Caco-2 (cell line): ENCODE measurements around the gene C20orf96. TPM values are rescaled to one million over a fixed set of nuclear protein-coding genes. Genes with fewer than 3 reads are reported as not detected.

ENCODE experiments used
- BruUV-seq: library from RNA; stranded (reverse); fragments of 400-500 nt; replicated peaks from 2 replicates; lab custom pipeline; 2021; lab: Mats Ljungman, UMichigan
- CTCF ChIA-PET: fragments of 300-600 bp; sonication (Branson Sonifier 250); formaldehyde crosslinking; loops from one replicate; lab custom pipeline; 2022; ENCODE audit warnings: antibody characterized with exemption; lab: Charles Lee
- POLR2A ChIA-PET: fragments of 300-600 bp; sonication (Branson Sonifier 250); formaldehyde crosslinking; loops from one replicate; lab custom pipeline; 2022; ENCODE audit warnings: antibody characterized with exemption; lab: Charles Lee
- DNase-seq, 2 experiments: peaks; one replicate each; pipeline versions ENCODE4 v3.0.0 to v3.0.0-alpha.2; 2020 to 2022
- H3K27me3 ChIP-seq: replicated peaks from 2 replicates; pipeline ENCODE4 v1.6.0; 2011; ENCODE audit warnings: low read length; ENCODE audit not compliant: control insufficient read depth, insufficient read depth
- H3K36me3 ChIP-seq: 2 replicates; pipeline ENCODE4 v1.5.1; 2011; ENCODE audit warnings: low read length; ENCODE audit not compliant: control insufficient read depth, insufficient read depth
- H3K4me1 ChIP-seq: fragments of 250-450 bp; sonication (Bioruptor Pico); 2 replicates; pipeline ENCODE4 v1.5.1; 2020; ENCODE audit warnings: mild to moderate bottlenecking
- H3K4me3 ChIP-seq: 2 replicates; pipeline ENCODE4 v1.5.1; 2011; ENCODE audit warnings: low read depth, mild to moderate bottlenecking, control low read depth, low read length
- H3K9me3 ChIP-seq: fragments of 250-450 bp; sonication (Bioruptor Pico); 2 replicates; pipeline ENCODE4 v1.5.1; 2020; ENCODE audit warnings: mild to moderate bottlenecking, moderate library complexity
- H3K27ac Mint-ChIP-seq: one replicate; pipeline ENCODE4 v1.8.0; 2022; ENCODE audit warnings: mixed read lengths; ENCODE audit not compliant: unreplicated experiment
- H3K27me3 Mint-ChIP-seq: one replicate; pipeline ENCODE4 v1.8.0; 2022; ENCODE audit warnings: mixed read lengths; ENCODE audit not compliant: insufficient read depth, unreplicated experiment
- H3K36me3 Mint-ChIP-seq: one replicate; pipeline ENCODE4 v1.8.0; 2022; ENCODE audit warnings: mild to moderate bottlenecking, mixed read lengths; ENCODE audit not compliant: insufficient read depth, unreplicated experiment
- H3K4me1 Mint-ChIP-seq: one replicate; pipeline ENCODE4 v1.8.0; 2022; ENCODE audit warnings: low read depth, mixed read lengths; ENCODE audit not compliant: unreplicated experiment
- H3K4me3 Mint-ChIP-seq: one replicate; pipeline ENCODE4 v1.8.0; 2022; ENCODE audit warnings: mild to moderate bottlenecking, moderate library complexity, mixed read lengths; ENCODE audit not compliant: unreplicated experiment
- H3K9me3 Mint-ChIP-seq: one replicate; pipeline ENCODE4 v1.8.0; 2022; ENCODE audit warnings: mixed read lengths; ENCODE audit not compliant: unreplicated experiment
- CTCF ChIP-seq, 2 experiments: fragments of 200-600 bp in 1 of 2; IDR thresholded peaks; 1 replicate in 1 of 2; 2 replicates in 1 of 2; pipeline versions ENCODE4 v1.5.1 to v1.8.0; 2011 to 2022; ENCODE audit warnings: antibody characterized with exemption in 1 of 2, control low read depth in 1 of 2, inconsistent platforms in 1 of 2, low read depth in 1 of 2, low read length in 1 of 2, mild to moderate bottlenecking in 1 of 2, moderate library complexity in 1 of 2; ENCODE audit not compliant: insufficient read depth in 1 of 2, severe bottlenecking in 1 of 2, unreplicated experiment in 1 of 2
- intact Hi-C: fragments of 100-400 bp; cut with micrococcal nuclease; formaldehyde crosslinking; loops from one replicate; pipeline ENCODE4 v1.10.0; 2022; ENCODE audit not compliant: unreplicated experiment
- total RNA-seq: library from RNA; stranded (reverse); gene quantifications from 2 replicates; pipeline ENCODE4 v1.2.3, GENCODE V29; 2022

The C20orf96 gene
- total RNA-seq, 1 experiment from 2014 or later, result 11.5 TPM

- H3K27ac Mint-ChIP-seq, result peak overlapping the region; percentile 29
- peak in 1 of 2 experiments; percentile 59 for DNase-seq
- H3K4me3 ChIP-seq, result peak overlapping the region; percentile 59
- ChIA-PET CTCF (no interaction called here), POLR2A (interaction anchor here (3.1 kb wide), 1 partner anchor 21 kb away, joined by 14 read pairs; the partner anchor contains the start of gene NRSN2)
- no TSS peak for BruUV-seq
- peaks cover 8% of the 10 kb centered on the region for H3K4me1 Mint-ChIP-seq
- H3K36me3 ChIP-seq, result no peaks in the 10 kb centered on the region
- no peak for TF ChIP-seq CTCF (IDR thresholded peaks at IDR 0.05; ENCODE audit: insufficient read depth in 1 of 2, low read depth in 1 of 2, low read length in 1 of 2, severe bottlenecking in 1 of 2, unreplicated experiment in 1 of 2)
- no peaks in the 10 kb centered on the region for H3K9me3 Mint-ChIP-seq
- no peaks in the 10 kb centered on the region for H3K9me3 ChIP-seq
- H3K27me3 ChIP-seq, result no peaks in the 10 kb centered on the region
- H3K4me3 Mint-ChIP-seq, result peak overlapping the region; percentile 94
- H3K4me1 ChIP-seq, result 0 out of 2 replicates have a peak, but pooled peaks cover 10% of the 10 kb centered on the region
- H3K27me3 Mint-ChIP-seq, result no peaks in the 10 kb centered on the region
- H3K36me3 Mint-ChIP-seq, result peaks cover 46% of the 10 kb centered on the region
- intact Hi-C loops, result loop anchor here (1.0 kb wide), 1 partner anchor 21 kb away; the partner anchor contains the start of gene NRSN2
Observed at GRCh38 chr20:326645-327185, 36.2 kb upstream of the C20orf96 start.

- intact Hi-C loops, result loop anchor here (1.0 kb wide), 1 partner anchor 29 kb away; the partner anchor contains the start of gene ZCCHC3
- BruUV-seq, result no TSS peak
Observed at GRCh38 chr20:325889-326644, 35.5 kb upstream of the C20orf96 start.

More at GRCh38 chr20:325889-326644, 35.5 kb upstream of the C20orf96 start:
- Histone ChIP-seq H3K4me1 (0 out of 2 replicates have a peak, but pooled peaks cover 10% of the 10 kb centered on the region), H3K27me3 (no peaks in the 10 kb centered on the region), H3K4me3 (peak overlapping the region; percentile 59), H3K36me3 (no peaks in the 10 kb centered on the region), H3K9me3 (no peaks in the 10 kb centered on the region)
- peak overlapping the region; percentile 94 for H3K4me3 Mint-ChIP-seq
- POLR2A ChIA-PET, result interaction anchor here (0.6 to 3.1 kb wide), 2 partner anchors 21 to 51 kb away, joined by 9 to 14 read pairs; partner anchors contain the start of gene NRSN2
- TF ChIP-seq CTCF (IDR thresholded peaks at IDR 0.05; ENCODE audit: insufficient read depth in 1 of 2, low read depth in 1 of 2, low read length in 1 of 2, severe bottlenecking in 1 of 2, unreplicated experiment in 1 of 2), result no peak
- no peaks in the 10 kb centered on the region for H3K9me3 Mint-ChIP-seq
- peaks cover 4% of the 10 kb centered on the region for H3K27me3 Mint-ChIP-seq
- DNase-seq, result peak; percentile 72 to 73
- CTCF ChIA-PET, result interaction anchor here (1.3 kb wide), 1 partner anchor 60 kb away, joined by 3 read pairs; no protein-coding TSS in a partner anchor
- H3K4me1 Mint-ChIP-seq, result peaks cover 8% of the 10 kb centered on the region
- peaks cover 46% of the 10 kb centered on the region for H3K36me3 Mint-ChIP-seq
- H3K27ac Mint-ChIP-seq, result peak overlapping the region; percentile 48
